GM21723 (cell line): ENCODE data around the gene HS6ST3.

Experiments
- ATAC-seq: cut with Tn5 transposase; IDR thresholded peaks from one replicate; pipeline ENCODE4 v1.9.1; 2021; ENCODE audit warnings: mild to moderate bottlenecking, moderate library complexity; ENCODE audit not compliant: unreplicated experiment

Gene HS6ST3

GRCh38 chr13:96862999-96863398 is 773.1 kb downstream of the HS6ST3 start:
- no peak for ATAC-seq

GRCh38 chr13:96871469-96871868 is 781.6 kb downstream of the HS6ST3 start:
- no peak for ATAC-seq

GRCh38 chr13:96880419-96880818 is 790.5 kb downstream of the HS6ST3 start:
- no peak for ATAC-seq
